ENCODE results near the gene CC2D2A.
"Not testable (repeated sequence)": the region's sequence is repeated elsewhere in the genome, so short reads cannot be mapped to it uniquely, and the experiment has no call there.

Gene CC2D2A

DNA sequence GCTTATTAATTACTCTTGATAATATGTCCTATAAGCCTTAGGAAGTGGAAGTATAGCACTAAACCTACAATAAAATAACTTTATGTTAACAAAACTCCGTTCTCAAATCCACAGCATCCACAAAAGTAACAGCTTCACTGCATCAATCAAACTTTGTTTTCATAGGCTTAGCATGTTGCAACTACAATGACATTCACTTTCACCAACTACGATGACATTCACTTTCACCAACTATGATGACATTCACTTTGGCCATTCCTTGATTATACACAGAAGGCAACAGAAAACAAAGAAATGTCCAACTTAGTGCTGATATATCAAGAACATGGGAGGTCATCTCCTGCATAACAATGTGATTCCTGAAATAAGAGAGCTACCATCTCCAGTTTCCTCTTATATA is 141.2 kb downstream of the CC2D2A start:
- H3K27me3 ChIP-seq (ENCODE audit: control insufficient read depth, insufficient read depth, low read length, poor library complexity, severe bottlenecking): no peaks in the 10 kb centered on the region
- H3K36me3 ChIP-seq (ENCODE audit: control insufficient read depth, insufficient read depth, low read length): no peaks in the 10 kb centered on the region
- H3K27ac ChIP-seq (ENCODE audit: insufficient read depth, low read depth, low read length, poor library complexity, severe bottlenecking): no peak overlapping the region
- H3K4me3 ChIP-seq (ENCODE audit: insufficient read depth, low read depth, low read length): no peak overlapping the region
- H3K4me1 ChIP-seq (ENCODE audit: control insufficient read depth, insufficient read depth, low read length): no peaks in the 10 kb centered on the region
- H3K9me3 ChIP-seq (ENCODE audit: control insufficient read depth, low read length): no peaks in the 10 kb centered on the region
- WGBS, 2 experiments: 95 to 96% methylated on average over 2 of the region's 2 CpGs

DNA sequence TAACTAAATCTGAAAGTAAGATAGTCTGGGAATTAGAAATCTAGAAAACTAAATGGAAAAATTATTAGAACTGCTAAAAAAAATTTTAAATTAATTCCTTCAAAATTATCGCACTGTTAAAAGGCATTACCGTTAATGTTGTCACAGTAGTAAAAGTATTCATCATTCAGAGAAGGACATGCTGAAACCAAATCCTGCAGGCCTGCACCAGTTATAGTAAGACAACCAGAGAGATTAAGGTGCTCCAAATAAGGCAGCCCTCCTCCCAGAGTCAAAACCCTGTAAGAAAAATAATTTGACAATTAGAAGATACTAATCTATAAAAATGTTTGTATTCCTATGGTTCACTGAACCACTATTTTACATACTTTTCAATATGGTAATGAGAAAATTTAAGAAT is 142.5 kb downstream of the CC2D2A start:
- no peaks in the 10 kb centered on the region for H3K4me1 ChIP-seq (ENCODE audit: control insufficient read depth, insufficient read depth, low read length)
- no peaks in the 10 kb centered on the region for H3K27me3 ChIP-seq (ENCODE audit: control insufficient read depth, insufficient read depth, low read length, poor library complexity, severe bottlenecking)
- WGBS, 2 experiments: 93 to 94% methylated on average over 2 of the region's 2 CpGs
- no peak overlapping the region for H3K27ac ChIP-seq (ENCODE audit: insufficient read depth, low read depth, low read length, poor library complexity, severe bottlenecking)
- no peaks in the 10 kb centered on the region for H3K9me3 ChIP-seq (ENCODE audit: control insufficient read depth, low read length)
- H3K36me3 ChIP-seq (ENCODE audit: control insufficient read depth, insufficient read depth, low read length): no peaks in the 10 kb centered on the region
- H3K4me3 ChIP-seq (ENCODE audit: insufficient read depth, low read depth, low read length): no peak overlapping the region

DNA sequence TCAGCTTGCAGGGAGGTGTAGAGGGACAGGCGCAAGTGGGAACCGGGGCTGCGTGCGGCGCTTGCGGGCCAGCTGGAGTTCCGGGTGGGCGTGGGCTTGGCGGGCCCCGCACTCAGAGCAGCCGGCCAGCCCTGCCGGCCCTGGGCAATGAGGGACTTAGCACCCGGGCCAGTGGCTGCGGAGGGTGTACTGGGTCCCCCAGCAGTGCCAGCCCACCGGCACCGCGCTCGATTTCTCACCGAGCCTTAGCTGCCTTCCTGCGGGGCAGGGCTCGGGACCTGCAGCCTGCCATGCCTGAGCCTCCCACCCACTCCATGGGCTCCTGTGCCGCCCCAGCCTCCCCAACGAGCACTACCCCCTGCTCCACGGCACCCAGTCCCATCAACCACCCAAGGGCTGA is 145.2 kb downstream of the CC2D2A start:
- not testable (repeated sequence) for H3K9me3 ChIP-seq (ENCODE audit: control insufficient read depth, low read length); H3K4me1 ChIP-seq (ENCODE audit: control insufficient read depth, insufficient read depth, low read length); H3K4me3 ChIP-seq (ENCODE audit: insufficient read depth, low read depth, low read length); H3K36me3 ChIP-seq (ENCODE audit: control insufficient read depth, insufficient read depth, low read length); H3K27me3 ChIP-seq (ENCODE audit: control insufficient read depth, insufficient read depth, low read length, poor library complexity, severe bottlenecking); H3K27ac ChIP-seq (ENCODE audit: insufficient read depth, low read depth, low read length, poor library complexity, severe bottlenecking)
- 96% methylated on average over 24 of the region's 24 CpGs for WGBS, 2 experiments

DNA sequence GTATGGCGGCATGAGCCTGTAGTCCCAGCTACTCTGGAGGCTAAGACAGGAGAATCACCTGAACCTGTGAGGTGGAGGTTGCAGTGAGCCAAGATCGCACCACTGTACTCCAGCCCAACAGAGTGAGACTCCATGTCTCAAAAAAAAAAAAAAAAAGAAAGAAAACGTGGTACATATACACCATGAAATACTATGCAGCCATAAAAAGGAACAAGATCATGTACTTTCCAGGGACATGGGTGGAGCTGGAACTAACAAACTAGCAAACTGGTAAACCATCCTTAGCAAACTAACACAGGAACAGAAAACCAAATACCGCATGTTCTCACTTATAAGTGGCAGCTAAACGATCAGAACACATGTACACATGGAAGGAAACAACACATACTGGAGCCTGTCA is 147.7 kb downstream of the CC2D2A start:
- WGBS, 2 experiments: 87 to 94% methylated on average over 4 of the region's 5 CpGs
- not testable (repeated sequence) for H3K9me3 ChIP-seq (ENCODE audit: control insufficient read depth, low read length); H3K4me3 ChIP-seq (ENCODE audit: insufficient read depth, low read depth, low read length); H3K27me3 ChIP-seq (ENCODE audit: control insufficient read depth, insufficient read depth, low read length, poor library complexity, severe bottlenecking); H3K36me3 ChIP-seq (ENCODE audit: control insufficient read depth, insufficient read depth, low read length); H3K27ac ChIP-seq (ENCODE audit: insufficient read depth, low read depth, low read length, poor library complexity, severe bottlenecking); H3K4me1 ChIP-seq (ENCODE audit: control insufficient read depth, insufficient read depth, low read length)

DNA sequence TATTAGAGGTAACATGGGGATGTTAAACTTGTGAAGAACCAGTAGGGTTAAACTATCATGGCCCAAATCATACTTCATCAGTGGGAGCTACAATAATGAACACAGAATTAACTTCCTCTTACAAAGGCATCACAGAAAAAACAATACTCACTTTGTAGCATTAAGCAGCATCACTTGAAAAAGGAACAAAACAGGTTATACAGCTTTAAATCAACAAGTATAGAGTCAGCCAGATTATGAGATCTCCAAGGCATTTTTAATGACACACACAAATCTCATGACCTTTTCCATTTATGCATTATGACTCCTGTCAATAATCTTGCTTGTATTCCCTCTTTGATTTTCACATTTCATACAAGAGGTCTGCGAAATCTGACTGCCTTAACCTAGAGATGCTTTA is 167.1 kb downstream of the CC2D2A start:
- Histone ChIP-seq H3K36me3 (ENCODE audit: control insufficient read depth, insufficient read depth, low read length) (peaks cover 11% of the 10 kb centered on the region), H3K27me3 (ENCODE audit: control insufficient read depth, insufficient read depth, low read length, poor library complexity, severe bottlenecking) (no peaks in the 10 kb centered on the region), H3K4me1 (ENCODE audit: control insufficient read depth, insufficient read depth, low read length) (no peaks in the 10 kb centered on the region), H3K4me3 (ENCODE audit: insufficient read depth, low read depth, low read length) (no peak overlapping the region), H3K27ac (ENCODE audit: insufficient read depth, low read depth, low read length, poor library complexity, severe bottlenecking) (no peak overlapping the region), H3K9me3 (ENCODE audit: control insufficient read depth, low read length) (no peaks in the 10 kb centered on the region)
- WGBS, 2 experiments: 100% methylated on average over 1 of the region's 1 CpG

DNA sequence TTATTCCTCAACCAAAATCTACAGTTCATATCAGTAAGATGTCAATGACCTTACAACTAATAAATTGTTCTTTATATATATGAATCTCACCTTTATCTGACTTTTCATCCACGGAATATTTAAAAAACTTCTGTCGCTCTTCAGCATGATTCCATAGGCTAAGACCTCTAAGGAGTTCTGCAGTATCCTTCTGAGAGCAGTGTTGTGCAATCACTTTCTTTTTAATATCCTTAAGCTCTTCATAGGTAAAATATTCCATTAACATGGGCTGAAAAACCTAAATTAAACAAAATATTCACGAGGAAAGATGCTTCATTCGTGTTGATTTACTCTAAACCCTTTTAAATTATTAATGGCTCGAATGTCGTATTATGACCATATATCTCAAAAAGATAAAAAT is 168.7 kb downstream of the CC2D2A start:
- Histone ChIP-seq H3K9me3 (ENCODE audit: control insufficient read depth, low read length) (no peaks in the 10 kb centered on the region), H3K27me3 (ENCODE audit: control insufficient read depth, insufficient read depth, low read length, poor library complexity, severe bottlenecking) (no peaks in the 10 kb centered on the region), H3K27ac (ENCODE audit: insufficient read depth, low read depth, low read length, poor library complexity, severe bottlenecking) (no peak overlapping the region), H3K36me3 (ENCODE audit: control insufficient read depth, insufficient read depth, low read length) (peaks cover 8% of the 10 kb centered on the region), H3K4me1 (ENCODE audit: control insufficient read depth, insufficient read depth, low read length) (no peaks in the 10 kb centered on the region), H3K4me3 (ENCODE audit: insufficient read depth, low read depth, low read length) (no peak overlapping the region)
- WGBS, 2 experiments: 92 to 95% methylated on average over 6 of the region's 6 CpGs

DNA sequence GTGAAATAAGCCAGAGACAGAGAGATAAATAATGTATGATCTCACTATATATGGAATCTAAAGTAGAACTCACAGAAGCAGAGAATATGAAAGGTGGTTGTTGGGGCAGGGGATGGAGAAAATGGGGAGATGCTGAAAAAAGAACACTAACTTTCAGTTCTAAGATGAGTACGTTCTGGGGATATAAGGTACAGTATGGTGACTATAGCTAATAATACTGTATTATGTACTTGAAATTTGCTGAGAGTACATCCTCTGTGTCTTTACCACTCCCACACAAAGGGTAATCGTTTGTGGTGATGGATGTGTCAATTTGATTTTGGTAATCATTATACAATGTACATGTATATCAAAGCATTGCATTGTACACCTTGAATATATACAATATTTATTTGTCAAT is 178.9 kb downstream of the CC2D2A start:
- Histone ChIP-seq H3K9me3 (ENCODE audit: control insufficient read depth, low read length) (no peaks in the 10 kb centered on the region), H3K4me3 (ENCODE audit: insufficient read depth, low read depth, low read length) (no peak overlapping the region), H3K36me3 (ENCODE audit: control insufficient read depth, insufficient read depth, low read length) (no peaks in the 10 kb centered on the region), H3K27ac (ENCODE audit: insufficient read depth, low read depth, low read length, poor library complexity, severe bottlenecking) (no peak overlapping the region), H3K4me1 (ENCODE audit: control insufficient read depth, insufficient read depth, low read length) (peaks cover 9% of the 10 kb centered on the region), H3K27me3 (ENCODE audit: control insufficient read depth, insufficient read depth, low read length, poor library complexity, severe bottlenecking) (no peaks in the 10 kb centered on the region)
- WGBS, 2 experiments: 93 to 100% methylated on average over 1 of the region's 2 CpGs

DNA sequence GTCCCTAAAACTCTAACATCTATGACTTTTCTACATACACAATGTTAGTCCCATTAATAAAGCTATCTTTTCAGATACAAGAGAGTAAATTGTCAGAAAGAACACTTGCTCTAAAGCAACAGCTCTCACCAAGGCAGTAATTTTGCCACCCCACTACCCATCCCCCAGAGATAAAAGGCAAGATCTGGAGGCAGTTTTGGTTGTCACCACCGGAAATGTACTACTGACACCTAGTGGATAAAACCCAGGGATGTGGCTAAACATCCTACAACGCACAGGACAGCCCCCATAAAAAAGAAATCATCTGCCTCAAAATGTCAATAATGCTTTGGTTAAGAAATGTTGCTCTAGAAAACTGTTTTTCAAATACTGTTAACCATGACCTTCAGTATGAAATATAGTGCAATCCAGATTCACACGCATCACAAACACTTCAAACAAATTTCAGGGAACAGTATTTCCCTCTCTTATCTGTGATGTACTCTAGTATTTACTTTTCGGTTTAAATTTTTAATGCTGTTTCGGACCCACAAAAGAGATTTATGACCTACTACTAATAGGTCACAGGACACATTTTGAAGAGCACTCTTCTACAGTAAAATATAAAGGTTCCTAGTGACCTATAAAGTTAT is 180.3 kb downstream of the CC2D2A start:
- Histone ChIP-seq H3K36me3 (ENCODE audit: control insufficient read depth, insufficient read depth, low read length) (no peaks in the 10 kb centered on the region), H3K9me3 (ENCODE audit: control insufficient read depth, low read length) (no peaks in the 10 kb centered on the region), H3K27ac (ENCODE audit: insufficient read depth, low read depth, low read length, poor library complexity, severe bottlenecking) (no peak overlapping the region), H3K4me3 (ENCODE audit: insufficient read depth, low read depth, low read length) (no peak overlapping the region), H3K27me3 (ENCODE audit: control insufficient read depth, insufficient read depth, low read length, poor library complexity, severe bottlenecking) (no peaks in the 10 kb centered on the region), H3K4me1 (ENCODE audit: control insufficient read depth, insufficient read depth, low read length) (peaks cover 9% of the 10 kb centered on the region)
- WGBS, 2 experiments: 52 to 70% methylated on average over 4 to 5 of the region's 5 CpGs
